LNCaP clone FGC (cell line): Measurements from ENCODE around the gene EPB41.

Experiments used
- DNase-seq: peaks from one replicate; pipeline ENCODE4 v3.0.0-alpha.2; 2011; ENCODE audit warnings: low read depth
- H3K4me3 ChIP-seq: 2 replicates; pipeline ENCODE4 v1.5.1; 2011; ENCODE audit warnings: mild to moderate bottlenecking, low read depth, low read length, control low read depth
- TF ChIP-seq, protein P1 (sequence below): IDR thresholded peaks from 2 replicates; pipeline ENCODE4 v1.5.1; 2012; ENCODE audit warnings: mild to moderate bottlenecking; ENCODE audit not compliant: control insufficient read depth, insufficient read depth; ENCODE audit errors: extremely low read depth

EPB41 gene

DNA sequence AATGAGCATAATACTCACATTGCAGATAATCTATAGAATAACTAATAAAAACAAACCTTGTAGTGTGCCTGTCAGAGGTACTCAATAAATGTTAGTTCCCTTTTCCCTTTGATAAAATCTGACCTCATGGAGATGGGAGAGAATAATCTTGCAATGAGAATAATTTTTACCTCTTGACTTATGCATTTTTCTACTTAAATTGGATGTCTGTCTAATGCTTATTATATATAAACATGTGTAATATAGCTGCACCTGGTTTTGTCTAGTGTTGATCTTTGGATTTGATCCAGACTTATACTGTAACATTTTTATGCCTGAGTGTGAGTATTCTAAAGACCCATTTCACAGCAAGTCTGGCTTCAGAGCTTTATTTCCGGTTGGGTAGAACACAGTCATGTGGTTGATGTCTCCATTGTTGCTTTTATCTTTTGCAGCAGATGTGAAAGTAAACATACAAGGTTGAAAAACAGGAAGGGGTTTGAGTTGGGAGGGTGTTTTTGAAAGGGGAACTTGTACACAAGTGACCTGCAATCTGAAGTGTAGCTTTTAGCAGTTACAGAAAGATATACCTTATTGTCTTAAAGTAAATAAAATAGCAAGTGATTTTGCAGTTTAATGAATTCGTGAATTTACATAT is 12.4 kb downstream of the EPB41 start:
- TF ChIP-seq, protein P1, sequence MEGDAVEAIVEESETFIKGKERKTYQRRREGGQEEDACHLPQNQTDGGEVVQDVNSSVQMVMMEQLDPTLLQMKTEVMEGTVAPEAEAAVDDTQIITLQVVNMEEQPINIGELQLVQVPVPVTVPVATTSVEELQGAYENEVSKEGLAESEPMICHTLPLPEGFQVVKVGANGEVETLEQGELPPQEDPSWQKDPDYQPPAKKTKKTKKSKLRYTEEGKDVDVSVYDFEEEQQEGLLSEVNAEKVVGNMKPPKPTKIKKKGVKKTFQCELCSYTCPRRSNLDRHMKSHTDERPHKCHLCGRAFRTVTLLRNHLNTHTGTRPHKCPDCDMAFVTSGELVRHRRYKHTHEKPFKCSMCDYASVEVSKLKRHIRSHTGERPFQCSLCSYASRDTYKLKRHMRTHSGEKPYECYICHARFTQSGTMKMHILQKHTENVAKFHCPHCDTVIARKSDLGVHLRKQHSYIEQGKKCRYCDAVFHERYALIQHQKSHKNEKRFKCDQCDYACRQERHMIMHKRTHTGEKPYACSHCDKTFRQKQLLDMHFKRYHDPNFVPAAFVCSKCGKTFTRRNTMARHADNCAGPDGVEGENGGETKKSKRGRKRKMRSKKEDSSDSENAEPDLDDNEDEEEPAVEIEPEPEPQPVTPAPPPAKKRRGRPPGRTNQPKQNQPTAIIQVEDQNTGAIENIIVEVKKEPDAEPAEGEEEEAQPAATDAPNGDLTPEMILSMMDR, result no peak
- 0 out of 2 replicates have a peak overlapping the region, but pooled peaks have one; percentile 1 for H3K4me3 ChIP-seq
- DNase-seq, result no peak

DNA sequence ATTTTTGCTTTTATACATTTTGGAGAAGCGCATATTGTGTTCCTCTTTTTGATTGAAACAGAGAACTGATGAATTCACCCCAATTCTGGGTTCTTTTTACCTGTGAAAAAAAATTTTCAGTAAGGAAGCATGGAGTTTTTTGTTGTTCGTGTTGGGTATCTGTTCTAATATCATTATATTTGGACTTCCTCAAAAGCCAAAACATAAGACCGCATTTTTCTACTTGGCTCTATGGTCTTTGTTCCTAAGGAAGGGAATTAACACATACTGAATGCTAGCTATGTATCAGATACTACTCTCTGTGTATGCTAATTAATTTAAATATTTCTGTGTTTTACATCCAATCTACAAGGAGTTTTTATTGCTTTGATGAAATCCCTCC is 12.9 kb downstream of the EPB41 start:
- no peak for DNase-seq
- TF ChIP-seq, protein P1, result no peak
- no peak overlapping the region for H3K4me3 ChIP-seq

DNA sequence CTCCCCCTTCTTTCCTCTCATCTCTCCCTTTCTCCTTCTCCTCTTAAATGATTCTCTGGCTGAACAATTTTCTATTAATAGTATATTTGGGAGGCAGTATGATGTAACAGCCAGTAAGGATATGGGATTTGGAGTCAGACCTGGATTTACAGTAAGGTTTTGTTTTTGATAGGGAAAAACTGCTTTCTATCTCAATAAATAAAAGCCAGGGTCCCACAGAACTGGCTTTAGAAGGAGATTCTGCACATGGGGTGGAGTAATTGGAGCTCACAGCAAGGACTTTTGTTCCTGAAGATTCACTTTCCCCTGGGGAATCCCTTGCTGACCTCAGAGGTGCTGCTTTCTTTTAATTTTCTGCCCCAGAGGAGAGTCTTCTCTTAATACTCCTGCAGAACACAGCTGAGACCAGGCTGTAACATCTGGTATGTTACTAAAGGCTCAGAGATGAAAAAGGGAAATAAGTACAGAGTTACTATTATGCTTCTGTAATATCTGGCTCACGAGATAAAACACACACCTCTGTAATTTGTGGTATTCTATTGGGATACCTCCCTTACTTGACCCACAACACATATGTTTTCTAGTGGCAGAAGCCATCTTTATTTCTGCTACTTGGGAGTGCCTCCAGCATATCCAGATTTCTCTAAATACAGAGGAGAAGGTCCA is 13.4 kb downstream of the EPB41 start:
- no peak for DNase-seq
- H3K4me3 ChIP-seq, result no peak overlapping the region
- TF ChIP-seq, protein P1, result no peak

DNA sequence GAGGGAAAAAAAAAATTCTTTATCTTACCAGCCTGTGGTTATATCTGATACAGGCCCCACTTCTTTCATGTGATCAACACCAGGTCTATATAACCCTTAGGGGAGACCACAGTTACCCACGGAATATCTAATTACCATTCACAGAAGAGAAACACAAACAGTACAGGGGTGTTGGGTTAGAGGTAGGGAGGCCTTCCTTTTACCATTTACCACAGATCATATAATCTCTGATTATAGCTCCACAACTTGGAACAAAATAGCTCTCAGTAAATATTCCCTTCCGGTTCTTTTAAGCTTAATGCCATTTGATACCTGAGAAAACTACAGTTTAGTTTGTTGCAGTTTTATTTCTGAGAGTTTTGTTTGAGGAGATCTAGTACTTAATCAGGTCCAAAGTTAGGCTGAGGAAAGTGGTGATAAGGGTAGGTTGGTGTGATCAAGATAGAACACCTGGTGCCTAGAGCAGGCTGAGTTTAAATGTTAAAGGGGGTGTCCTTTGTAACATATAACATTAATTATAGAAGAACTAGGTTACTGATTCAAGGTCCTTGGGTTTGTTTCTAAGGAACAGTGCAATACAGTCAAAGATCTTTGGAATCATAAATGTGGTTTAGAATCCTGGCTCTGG is 14.1 kb downstream of the EPB41 start:
- TF ChIP-seq, protein P1, result no peak
- DNase-seq, result no peak
- H3K4me3 ChIP-seq, result no peak overlapping the region

DNA sequence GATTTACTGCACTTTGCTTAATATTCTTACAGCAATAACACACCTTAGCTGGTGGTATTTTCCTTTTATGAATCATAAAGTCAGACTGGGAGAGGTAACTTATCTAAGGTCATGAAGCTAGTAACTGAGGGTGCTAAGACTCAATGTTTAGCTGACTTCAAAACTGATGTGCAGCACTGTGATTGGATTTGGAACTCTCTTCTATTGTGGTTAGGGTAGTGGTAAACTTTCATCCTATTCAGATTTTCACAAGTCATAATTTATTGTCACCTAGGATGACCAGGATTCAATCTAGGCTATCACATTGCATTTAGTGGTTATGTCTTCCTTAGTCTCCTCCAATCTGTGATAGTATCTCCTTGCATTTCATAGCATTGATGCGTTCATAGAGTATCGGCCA is 18.9 kb downstream of the EPB41 start:
- H3K4me3 ChIP-seq, result no peak overlapping the region
- no peak for DNase-seq
- TF ChIP-seq, protein P1, result no peak

DNA sequence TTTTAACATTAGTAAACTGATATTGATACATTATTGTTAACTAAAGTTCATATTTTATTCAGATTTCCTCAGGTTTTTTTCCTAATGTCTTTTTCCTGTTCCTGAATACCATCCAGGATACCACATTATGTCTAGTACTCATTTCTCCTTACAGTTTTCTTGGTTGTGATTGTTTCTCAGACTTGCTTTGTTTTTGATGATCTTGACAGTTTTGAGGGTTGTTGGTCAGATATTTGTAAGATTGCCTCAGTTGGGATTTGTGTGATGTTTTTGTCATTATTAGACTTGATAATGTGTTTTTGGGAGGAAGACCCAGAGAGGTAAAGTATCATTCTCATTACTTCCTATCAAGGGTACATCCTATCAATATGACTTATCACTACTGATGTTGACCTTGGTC is 19.5 kb downstream of the EPB41 start:
- no peak for DNase-seq
- H3K4me3 ChIP-seq, result no peak overlapping the region
- TF ChIP-seq, protein P1, result no peak
